ENCODE data around the gene TARBP2. TPM values are rescaled to one million over a fixed set of nuclear protein-coding genes. Genes with fewer than 3 reads are reported as not detected.

TARBP2 gene
- total RNA-seq, 1 experiment from 2014 or later = 47.8 TPM

DNA sequence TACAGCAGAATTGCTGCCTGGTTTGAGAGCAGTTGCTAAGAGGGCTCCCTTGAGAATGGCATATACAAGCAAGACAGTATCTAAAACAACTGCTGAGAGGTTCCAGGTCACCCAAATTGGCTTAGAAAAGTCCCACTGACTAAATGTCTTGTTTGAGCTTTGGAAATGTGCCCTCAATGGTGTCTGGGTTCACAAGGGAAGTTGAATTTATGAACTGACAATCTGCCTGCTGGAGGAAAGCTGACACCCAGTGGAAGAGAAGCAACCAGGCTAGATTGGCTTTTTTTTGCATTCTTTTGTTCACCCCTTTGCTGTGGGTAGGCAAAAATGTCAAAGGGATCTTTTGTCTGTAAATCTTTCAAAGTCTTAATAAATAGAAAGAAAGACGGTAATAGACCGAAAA lies 50.8 kb downstream of the TARBP2 start:
- no TSS peak for BruUV-seq (replicated peaks)
- CTCF ChIA-PET = interaction anchor here (0.6 kb wide), 1 partner anchor 200 kb away, joined by 3 read pairs; the partner anchor contains the start of gene CISTR

DNA sequence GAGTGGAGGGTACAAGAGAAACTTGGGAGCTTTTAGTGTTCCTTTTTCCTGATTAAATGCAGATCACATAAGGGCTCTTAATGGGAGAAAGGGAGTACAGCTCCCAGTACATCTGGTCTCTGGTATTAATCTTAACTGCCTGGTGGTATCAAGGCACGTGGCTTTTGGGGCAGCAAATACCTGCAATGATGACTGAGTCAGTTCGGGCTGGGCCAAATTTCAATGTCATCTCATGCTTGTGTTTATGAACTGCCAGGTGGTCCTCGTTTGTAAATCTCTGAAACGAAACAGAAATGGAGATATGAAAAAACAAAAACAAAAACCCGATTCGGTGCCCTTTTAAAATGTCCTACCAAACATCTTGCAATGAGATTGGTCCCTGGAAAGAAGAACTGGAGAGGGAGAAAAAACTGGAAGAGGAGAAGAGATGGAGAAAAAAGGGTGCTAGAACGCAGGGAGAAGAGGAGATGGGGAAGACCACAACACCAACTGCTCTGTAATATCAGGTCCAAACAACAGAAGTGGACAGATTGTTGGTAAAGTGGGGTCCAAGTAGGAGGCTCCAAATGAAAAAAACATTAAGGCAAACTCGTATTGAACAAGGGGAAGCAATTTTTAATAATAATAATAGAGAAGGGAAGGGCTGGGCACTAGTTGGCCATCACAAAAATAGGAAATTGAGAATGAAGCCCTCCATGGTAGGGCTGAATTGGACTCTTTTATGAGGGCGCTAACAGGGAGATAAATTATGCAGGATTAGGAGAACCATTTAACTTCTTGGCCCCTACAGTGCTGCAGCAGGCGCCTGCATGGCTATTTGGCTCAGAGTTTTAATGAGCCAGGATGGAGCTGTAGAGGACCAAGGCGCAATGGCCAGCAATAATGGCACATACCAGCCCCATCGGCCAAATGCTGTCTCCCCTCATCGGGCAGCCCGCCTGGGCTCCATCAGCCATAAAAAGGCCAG lies 51.6 kb downstream of the TARBP2 start:
- ChIA-PET CTCF (interaction anchor here (0.6 kb wide), 1 partner anchor 199 kb away, joined by 3 read pairs; the partner anchor contains the start of gene CISTR), POLR2A (ENCODE audit: unreplicated experiment) (no interaction called here)
- H3K9me3 ChIP-seq (ENCODE audit: insufficient read depth, low read depth) = no peaks in the 10 kb centered on the region
- intact Hi-C loops (cut with micrococcal nuclease; ENCODE audit: unreplicated experiment) = no loop called here
- no peak for DNase-seq
- no peaks in the 10 kb centered on the region for H4K20me1 ChIP-seq (ENCODE audit: insufficient read depth)
- no peak overlapping the region for H3K27ac ChIP-seq
- no peak overlapping the region for H2AFZ ChIP-seq
- no peaks in the 10 kb centered on the region for H3K79me2 ChIP-seq (ENCODE audit: low read depth)
- TF ChIP-seq EZH2 (IDR thresholded peaks at IDR 0.05; ENCODE audit: low read depth) (no peak), CTCF (conservative IDR thresholded peaks at IDR 0.05) (no peak)
- no TSS peak for BruUV-seq (replicated peaks)
- no peak overlapping the region for H3K4me3 ChIP-seq
- no peak overlapping the region for H3K4me2 ChIP-seq
- no peaks in the 10 kb centered on the region; the same call in 1 of the 2 replicates for H3K36me3 ChIP-seq (ENCODE audit: low read depth)
- 0 out of 2 replicates have a peak, but pooled peaks cover 3% of the 10 kb centered on the region for H3F3A ChIP-seq (ENCODE audit: insufficient read depth, low read depth)
- H3K27me3 ChIP-seq (ENCODE audit: insufficient read depth, low read depth) = no peaks in the 10 kb centered on the region
- H3K4me1 ChIP-seq (replicated peaks; ENCODE audit: insufficient read depth) = no peaks in the 10 kb centered on the region
- no peaks in the 10 kb centered on the region for H3K9me2 ChIP-seq (ENCODE audit: insufficient read depth)

More for the DNA sequence above, 50.8 kb downstream of the TARBP2 start:
- Histone ChIP-seq H4K20me1 (ENCODE audit: insufficient read depth) (no peaks in the 10 kb centered on the region), H3K4me3 (no peak overlapping the region), H3K4me2 (no peak overlapping the region), H3K4me1 (replicated peaks; ENCODE audit: insufficient read depth) (no peaks in the 10 kb centered on the region), H3K36me3 (ENCODE audit: low read depth) (no peaks in the 10 kb centered on the region; the same call in 1 of the 2 replicates), H2AFZ (no peak overlapping the region), H3K27ac (no peak overlapping the region), H3K79me2 (ENCODE audit: low read depth) (no peaks in the 10 kb centered on the region), H3K9me2 (ENCODE audit: insufficient read depth) (no peaks in the 10 kb centered on the region), H3K9me3 (ENCODE audit: insufficient read depth, low read depth) (no peaks in the 10 kb centered on the region), H3K27me3 (ENCODE audit: insufficient read depth, low read depth) (no peaks in the 10 kb centered on the region), H3F3A (ENCODE audit: insufficient read depth, low read depth) (0 out of 2 replicates have a peak, but pooled peaks cover 3% of the 10 kb centered on the region)
- intact Hi-C loops (cut with micrococcal nuclease; ENCODE audit: unreplicated experiment) = no loop called here
- POLR2A ChIA-PET (ENCODE audit: unreplicated experiment) = no interaction called here
- DNase-seq = no peak
- TF ChIP-seq CTCF (conservative IDR thresholded peaks at IDR 0.05) (no peak), EZH2 (IDR thresholded peaks at IDR 0.05; ENCODE audit: low read depth) (no peak)

Other genes starting within 250 kb of the TARBP2 start
- gene ESPL1, start 233.0 kb upstream of the TARBP2 start, total RNA-seq (2021) = 37.4 and 42.0 TPM in 2 replicates
- 291 and 303 TPM in 2 replicates for gene PFDN5, start 205.7 kb upstream of the TARBP2 start, total RNA-seq (2021)
- 67.2 and 82.5 TPM in 2 replicates for gene MYG1, start 201.6 kb upstream of the TARBP2 start, total RNA-seq (2021)
- gene AAAS, start 179.7 kb upstream of the TARBP2 start, total RNA-seq (2021) = 53.4 and 67.3 TPM in 2 replicates
- not detected in 2 replicates for gene SP7, start 164.9 kb upstream of the TARBP2 start, total RNA-seq (2021)
- gene SP1, start 121.1 kb upstream of the TARBP2 start, total RNA-seq (2021) = 72.9 and 118 TPM in 2 replicates
- gene AMHR2, start 77.4 kb upstream of the TARBP2 start, total RNA-seq (2021) = not detected in 2 replicates
- 138 and 203 TPM in 2 replicates for gene PRR13, start 59.5 kb upstream of the TARBP2 start, total RNA-seq (2021)
- 668 and 833 TPM in 2 replicates for gene PCBP2, start 49.2 kb upstream of the TARBP2 start, total RNA-seq (2021)
- 14.7 and 18.3 TPM in 2 replicates for gene MAP3K12, start 1.8 kb upstream of the TARBP2 start, total RNA-seq (2021)
- not detected in 2 replicates for gene NPFF, start 6.2 kb downstream of the TARBP2 start, total RNA-seq (2021)
- 16.3 and 24.7 TPM in 2 replicates for gene ATF7, start 125.1 kb downstream of the TARBP2 start, total RNA-seq (2021)
- 270 and 280 TPM in 2 replicates for gene ATP5MC2, start 174.8 kb downstream of the TARBP2 start, total RNA-seq (2021)
- gene CALCOCO1, start 226.2 kb downstream of the TARBP2 start, total RNA-seq (2021) = 67.4 and 88.9 TPM in 2 replicates

All from PC-9 (cell line).